ENCODE results near the gene PCDH9. TPM values are rescaled to one million over a fixed set of nuclear protein-coding genes. Genes with fewer than 3 reads are reported as not detected.

Gene PCDH9
- total and polyA plus RNA-seq, 4 experiments from 2014 or later: 0.08 to 0.18 (median 0.14) TPM

DNA sequence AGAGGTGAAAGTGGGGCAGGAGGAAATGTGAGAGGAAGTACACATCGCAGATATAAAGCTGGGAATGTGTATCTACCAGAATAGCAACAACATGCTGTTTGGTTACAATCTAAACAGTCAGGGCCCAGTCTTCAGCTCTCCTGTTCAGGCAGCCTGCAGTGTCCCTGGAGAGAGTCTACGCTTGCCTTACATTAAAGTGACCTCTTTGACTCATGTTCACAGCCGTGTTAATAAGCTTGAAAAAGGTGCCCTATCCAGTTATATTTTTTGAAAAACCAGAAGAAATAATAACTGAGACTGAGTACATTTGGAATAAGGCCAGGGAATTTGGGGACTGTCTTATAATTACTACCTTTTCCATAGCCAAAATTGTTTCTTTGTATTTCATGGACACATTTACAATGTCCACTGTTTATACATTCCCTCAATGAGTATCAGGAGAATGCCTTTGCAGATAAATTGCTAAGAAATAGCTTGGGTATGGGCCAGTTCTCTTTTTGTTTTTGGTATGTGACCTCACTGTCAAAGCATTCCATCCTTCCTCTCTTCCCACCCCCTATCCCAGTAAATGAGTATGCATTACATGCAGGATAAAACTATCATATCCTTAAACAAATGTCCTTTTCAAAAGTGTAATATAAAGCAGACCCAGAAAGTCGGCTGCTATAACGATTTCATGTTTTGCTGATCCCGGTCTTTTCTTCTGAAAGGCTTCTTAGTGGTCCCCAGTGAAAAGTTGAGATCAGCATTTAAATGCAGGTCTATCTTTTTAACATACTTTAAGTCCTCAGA lies 82.6 kb downstream of the PCDH9 start:
- H3K4me3 ChIP-seq (ENCODE audit: low read length in 2 of 2): no peak overlapping the region
- H3K27ac ChIP-seq (ENCODE audit: low read depth, low read length): no peak overlapping the region
- Mint-ChIP-seq H3K27ac (no peak overlapping the region), H3K9me3 (peaks cover 0 to 4% (median 0%) of the 10 kb centered on the region in 8 donors), H3K36me3 (no peaks in the 10 kb centered on the region), H3K27me3 (no peaks in the 10 kb centered on the region), H3K4me3 (no peak overlapping the region), H3K4me1 (no peaks in the 10 kb centered on the region)
- H3K27me3 ChIP-seq (ENCODE audit: insufficient read depth, low read length): no peaks in the 10 kb centered on the region
- no peaks in the 10 kb centered on the region for H3K4me1 ChIP-seq (ENCODE audit: insufficient read depth, low read length)
- H3K9me3 ChIP-seq (ENCODE audit: control insufficient read depth in 1 of 2, low read length in 2 of 2): no peaks in the 10 kb centered on the region
- DNase-seq: no peak
- no peaks in the 10 kb centered on the region for H3K36me3 ChIP-seq (ENCODE audit: insufficient read depth, low read length)
- ChIA-PET CTCF (ENCODE audit: partially characterized antibody) (no interaction called here), POLR2A (ENCODE audit: partially characterized antibody) (no interaction called here)
- intact Hi-C loops (cut with micrococcal nuclease): no loop called here

DNA sequence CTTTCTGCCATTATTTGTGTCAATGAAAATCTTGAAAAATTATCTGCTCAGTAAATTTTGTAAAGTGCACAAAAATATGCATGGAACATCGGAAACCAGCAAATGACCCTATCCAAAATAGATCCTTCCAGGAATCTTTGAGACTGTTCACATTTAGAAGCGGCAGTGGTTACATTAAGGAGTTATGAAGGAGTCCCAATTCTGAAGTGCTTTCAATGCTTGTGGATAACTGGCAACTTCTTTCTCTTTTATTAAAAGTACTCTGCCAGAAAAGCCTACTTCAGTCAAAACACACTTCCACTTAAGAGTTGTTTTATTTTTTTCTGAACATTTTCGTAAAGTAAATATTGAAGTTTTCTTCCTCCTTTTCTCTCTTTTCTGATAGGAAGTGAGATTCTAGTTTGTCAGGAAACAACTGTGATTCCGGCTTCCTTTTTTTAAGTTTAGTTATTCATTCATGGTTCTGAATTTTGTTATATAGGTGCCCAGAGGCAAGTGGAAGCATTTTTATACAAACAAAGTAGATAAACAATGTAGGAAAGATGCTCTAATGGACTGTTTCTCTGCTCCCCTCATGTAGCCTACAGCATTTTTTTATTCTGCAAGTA lies 83.5 kb downstream of the PCDH9 start:
- Histone ChIP-seq H3K27ac (ENCODE audit: low read depth, low read length) (no peak overlapping the region), H3K27me3 (ENCODE audit: insufficient read depth, low read length) (no peaks in the 10 kb centered on the region), H3K9me3 (ENCODE audit: control insufficient read depth in 1 of 2, low read length in 2 of 2) (no peaks in the 10 kb centered on the region), H3K4me1 (ENCODE audit: insufficient read depth, low read length) (no peaks in the 10 kb centered on the region), H3K36me3 (ENCODE audit: insufficient read depth, low read length) (no peaks in the 10 kb centered on the region), H3K4me3 (ENCODE audit: low read length in 2 of 2) (no peak overlapping the region)
- H3K4me1 Mint-ChIP-seq: no peaks in the 10 kb centered on the region
- CTCF ChIA-PET (ENCODE audit: partially characterized antibody): no interaction called here
- intact Hi-C loops (cut with micrococcal nuclease): no loop called here
- no peaks in the 10 kb centered on the region for H3K36me3 Mint-ChIP-seq
- no peak overlapping the region for H3K27ac Mint-ChIP-seq
- POLR2A ChIA-PET (ENCODE audit: partially characterized antibody): no interaction called here
- no peak for DNase-seq
- no peak overlapping the region for H3K4me3 Mint-ChIP-seq
- peaks cover 0 to 4% (median 0%) of the 10 kb centered on the region in 8 donors for H3K9me3 Mint-ChIP-seq
- H3K27me3 Mint-ChIP-seq: no peaks in the 10 kb centered on the region

DNA sequence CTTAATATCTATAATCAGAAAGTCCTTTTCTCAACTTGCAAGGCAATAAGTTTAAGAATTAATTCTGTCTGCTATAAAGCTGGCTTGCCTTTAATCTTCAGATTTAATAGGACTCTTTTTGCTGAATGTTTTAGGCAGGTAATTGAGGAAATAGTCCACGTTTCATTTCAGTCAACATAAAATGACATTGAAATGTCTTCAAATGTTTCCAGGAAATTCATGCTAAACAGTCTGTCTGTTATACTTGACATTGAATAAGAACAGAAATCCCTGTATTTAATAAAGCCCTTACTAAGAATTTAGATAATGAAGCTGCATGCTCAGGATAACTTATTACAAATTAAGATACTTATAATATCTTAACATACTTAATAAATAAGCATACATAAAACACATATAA lies 84.2 kb downstream of the PCDH9 start:
- CTCF ChIA-PET (ENCODE audit: partially characterized antibody): no interaction called here
- Histone ChIP-seq H3K27me3 (ENCODE audit: insufficient read depth, low read length) (no peaks in the 10 kb centered on the region), H3K9me3 (ENCODE audit: control insufficient read depth in 1 of 2, low read length in 2 of 2) (no peaks in the 10 kb centered on the region), H3K27ac (ENCODE audit: low read depth, low read length) (no peak overlapping the region), H3K36me3 (ENCODE audit: insufficient read depth, low read length) (no peaks in the 10 kb centered on the region), H3K4me1 (ENCODE audit: insufficient read depth, low read length) (no peaks in the 10 kb centered on the region), H3K4me3 (ENCODE audit: low read length in 2 of 2) (no peak overlapping the region)
- Mint-ChIP-seq H3K27me3 (no peaks in the 10 kb centered on the region), H3K36me3 (no peaks in the 10 kb centered on the region), H3K9me3 (peaks cover 0 to 4% (median 0%) of the 10 kb centered on the region in 8 donors), H3K4me3 (no peak overlapping the region), H3K4me1 (no peaks in the 10 kb centered on the region), H3K27ac (no peak overlapping the region)
- intact Hi-C loops (cut with micrococcal nuclease): no loop called here
- DNase-seq: no peak
- POLR2A ChIA-PET (ENCODE audit: partially characterized antibody): no interaction called here

DNA sequence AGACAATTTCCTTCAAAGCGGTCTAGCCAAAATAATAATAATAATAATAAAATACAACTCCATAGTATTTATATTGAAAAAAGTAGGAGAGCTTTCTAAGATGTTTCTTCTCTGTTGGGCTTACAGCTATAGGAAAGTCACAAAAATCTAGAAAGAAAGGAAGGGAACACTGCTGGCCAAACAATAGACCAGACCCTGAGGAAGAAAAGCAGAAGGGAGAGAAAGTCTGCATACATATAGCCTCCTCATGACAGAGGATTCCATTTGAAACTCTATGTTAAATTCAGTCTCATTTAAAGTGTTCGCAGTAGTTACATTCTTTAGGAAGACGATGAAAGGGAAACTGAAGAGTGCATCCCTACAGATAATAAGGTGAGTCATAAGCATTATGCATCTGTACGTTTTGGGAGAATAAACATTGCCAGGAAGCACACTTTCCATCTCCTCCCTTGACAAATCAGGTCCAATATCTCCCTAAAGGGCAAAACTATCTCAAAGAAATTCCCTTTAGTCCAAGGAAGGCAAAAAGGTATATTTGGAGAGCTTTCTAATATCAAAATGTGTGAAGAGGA lies 86.5 kb downstream of the PCDH9 start:
- CTCF ChIA-PET (ENCODE audit: partially characterized antibody): no interaction called here
- no peak for DNase-seq

DNA sequence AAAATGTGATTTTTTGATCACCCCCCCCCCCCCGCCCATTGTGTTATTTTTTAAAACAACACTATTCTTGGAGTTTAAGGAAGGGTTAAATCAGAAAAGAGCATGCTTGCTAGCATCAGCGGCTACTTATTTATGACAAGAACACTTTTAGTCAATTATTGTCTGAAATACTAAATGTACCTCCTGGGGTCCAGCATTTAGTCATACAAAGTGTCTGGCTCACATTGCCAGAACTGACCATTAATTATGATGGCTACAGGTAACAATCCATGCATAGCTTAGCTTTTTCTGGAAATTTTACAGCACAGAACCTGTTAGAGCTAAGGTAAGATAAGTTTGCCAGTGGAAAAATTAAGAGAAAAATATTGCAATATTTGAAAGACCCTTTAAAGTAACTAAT lies 90.1 kb downstream of the PCDH9 start:
- Histone ChIP-seq H3K27ac (ENCODE audit: low read depth, low read length) (no peak overlapping the region), H3K27me3 (ENCODE audit: insufficient read depth, low read length) (no peaks in the 10 kb centered on the region), H3K36me3 (ENCODE audit: insufficient read depth, low read length) (no peaks in the 10 kb centered on the region), H3K4me1 (ENCODE audit: insufficient read depth, low read length) (no peaks in the 10 kb centered on the region), H3K4me3 (ENCODE audit: low read length in 2 of 2) (no peak overlapping the region), H3K9me3 (ENCODE audit: control insufficient read depth in 1 of 2, low read length in 2 of 2) (no peaks in the 10 kb centered on the region)
- intact Hi-C loops (cut with micrococcal nuclease): no loop called here
- POLR2A ChIA-PET (ENCODE audit: partially characterized antibody): no interaction called here
- Mint-ChIP-seq H3K4me3 (no peak overlapping the region), H3K9me3 (peaks cover 0 to 2% (median 0%) of the 10 kb centered on the region in 8 donors), H3K36me3 (no peaks in the 10 kb centered on the region), H3K27ac (no peak overlapping the region), H3K4me1 (no peaks in the 10 kb centered on the region), H3K27me3 (no peaks in the 10 kb centered on the region)
- no peak for DNase-seq
- CTCF ChIA-PET (ENCODE audit: partially characterized antibody): interaction anchor here (1.4 kb wide), 1 partner anchor 12 kb away, joined by 3 read pairs; no protein-coding TSS in a partner anchor

More for the DNA sequence above, 86.5 kb downstream of the PCDH9 start:
- Mint-ChIP-seq H3K36me3 (no peaks in the 10 kb centered on the region), H3K9me3 (peaks cover 0 to 4% (median 0%) of the 10 kb centered on the region in 8 donors), H3K27ac (no peak overlapping the region), H3K27me3 (no peaks in the 10 kb centered on the region), H3K4me1 (no peaks in the 10 kb centered on the region), H3K4me3 (no peak overlapping the region)
- no peak overlapping the region for H3K27ac ChIP-seq (ENCODE audit: low read depth, low read length)
- intact Hi-C loops (cut with micrococcal nuclease): no loop called here
- POLR2A ChIA-PET (ENCODE audit: partially characterized antibody): no interaction called here
- H3K9me3 ChIP-seq (ENCODE audit: control insufficient read depth in 1 of 2, low read length in 2 of 2): no peaks in the 10 kb centered on the region
- H3K4me1 ChIP-seq (ENCODE audit: insufficient read depth, low read length): no peaks in the 10 kb centered on the region
- H3K4me3 ChIP-seq (ENCODE audit: low read length in 2 of 2): no peak overlapping the region
- H3K36me3 ChIP-seq (ENCODE audit: insufficient read depth, low read length): no peaks in the 10 kb centered on the region
- H3K27me3 ChIP-seq (ENCODE audit: insufficient read depth, low read length): no peaks in the 10 kb centered on the region

DNA sequence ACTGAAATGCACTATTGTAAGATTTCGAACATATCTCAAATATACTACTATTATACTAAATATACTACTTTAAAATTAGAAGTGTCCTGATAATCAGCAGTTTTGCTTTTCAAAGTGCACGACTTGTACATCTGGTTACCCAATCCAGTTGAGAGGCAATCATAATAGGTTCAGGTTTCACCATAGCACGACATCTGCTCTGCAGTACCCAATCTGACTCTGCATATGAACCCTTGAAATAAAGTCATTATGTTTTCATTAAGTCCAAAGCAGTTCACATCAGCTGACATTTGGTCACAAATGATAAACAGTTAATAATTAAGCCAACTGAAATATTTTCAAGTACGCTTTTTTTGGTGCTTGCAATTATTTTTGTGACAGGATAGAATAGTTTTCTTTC lies 90.6 kb downstream of the PCDH9 start:
- no peaks in the 10 kb centered on the region for H3K9me3 ChIP-seq (ENCODE audit: control insufficient read depth in 1 of 2, low read length in 2 of 2)
- Mint-ChIP-seq H3K4me1 (no peaks in the 10 kb centered on the region), H3K9me3 (peaks cover 0 to 2% (median 0%) of the 10 kb centered on the region in 8 donors), H3K4me3 (no peak overlapping the region), H3K36me3 (no peaks in the 10 kb centered on the region), H3K27me3 (no peaks in the 10 kb centered on the region), H3K27ac (no peak overlapping the region)
- DNase-seq: no peak
- intact Hi-C loops (cut with micrococcal nuclease): no loop called here
- no peak overlapping the region for H3K4me3 ChIP-seq (ENCODE audit: low read length in 2 of 2)
- ChIA-PET CTCF (ENCODE audit: partially characterized antibody) (interaction anchor here (1.4 kb wide), 1 partner anchor 12 kb away, joined by 3 read pairs; no protein-coding TSS in a partner anchor), POLR2A (ENCODE audit: partially characterized antibody) (no interaction called here)
- H3K27me3 ChIP-seq (ENCODE audit: insufficient read depth, low read length): no peaks in the 10 kb centered on the region
- no peak overlapping the region for H3K27ac ChIP-seq (ENCODE audit: low read depth, low read length)
- no peaks in the 10 kb centered on the region for H3K36me3 ChIP-seq (ENCODE audit: insufficient read depth, low read length)
- no peaks in the 10 kb centered on the region for H3K4me1 ChIP-seq (ENCODE audit: insufficient read depth, low read length)

DNA sequence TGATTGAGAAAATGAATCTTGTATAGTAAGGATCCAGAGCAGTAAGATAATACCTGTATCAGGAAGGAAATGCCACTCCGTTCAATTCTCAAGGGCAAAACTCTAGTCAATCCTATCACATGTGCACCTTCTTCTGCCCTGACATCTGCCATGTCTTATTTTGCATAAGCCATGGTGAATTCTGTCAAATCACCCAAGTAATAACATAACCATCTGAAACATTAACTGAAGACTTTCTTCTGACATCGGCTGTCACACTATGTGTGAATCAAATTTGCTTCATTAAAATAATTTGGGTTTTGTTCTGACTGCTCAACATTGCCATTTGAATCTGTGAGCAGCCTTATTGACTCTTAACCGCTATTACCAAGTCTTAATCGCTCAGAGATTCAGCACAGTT lies 91.2 kb downstream of the PCDH9 start:
- Mint-ChIP-seq H3K4me3 (no peak overlapping the region), H3K4me1 (peaks cover 0 to 1% (median 0%) of the 10 kb centered on the region in 4 donors), H3K27ac (no peak overlapping the region), H3K9me3 (peaks cover 0 to 2% (median 0%) of the 10 kb centered on the region in 8 donors), H3K27me3 (no peaks in the 10 kb centered on the region), H3K36me3 (no peaks in the 10 kb centered on the region)
- H3K9me3 ChIP-seq (ENCODE audit: control insufficient read depth in 1 of 2, low read length in 2 of 2): no peaks in the 10 kb centered on the region
- no peak overlapping the region for H3K4me3 ChIP-seq (ENCODE audit: low read length in 2 of 2)
- intact Hi-C loops (cut with micrococcal nuclease): no loop called here
- no peaks in the 10 kb centered on the region for H3K27me3 ChIP-seq (ENCODE audit: insufficient read depth, low read length)
- no peak overlapping the region for H3K27ac ChIP-seq (ENCODE audit: low read depth, low read length)
- no peak for DNase-seq
- ChIA-PET POLR2A (ENCODE audit: partially characterized antibody) (no interaction called here), CTCF (ENCODE audit: partially characterized antibody) (no interaction called here)
- H3K36me3 ChIP-seq (ENCODE audit: insufficient read depth, low read length): no peaks in the 10 kb centered on the region
- H3K4me1 ChIP-seq (ENCODE audit: insufficient read depth, low read length): no peaks in the 10 kb centered on the region

Data from CD4-positive, alpha-beta memory T cell (primary cell).